SK-N-SH (cell line): ENCODE data around the gene SCOC.

Experiments used
- EP300 ChIP-seq, 2 experiments: IDR thresholded peaks; 2 replicates each; pipeline versions ENCODE4 v1.4.0 to v1.6.1; 2012; ENCODE audit warnings: borderline replicate concordance in 1 of 2, low read depth in 1 of 2, low read length in 1 of 2
- MXI1 ChIP-seq: IDR thresholded peaks from 2 replicates; pipeline ENCODE4 v1.6.1; 2012; ENCODE audit warnings: mild to moderate bottlenecking, low read depth, low read length, improper control_type of control experiment
- NRF1 ChIP-seq: IDR thresholded peaks from 2 replicates; pipeline ENCODE4 v1.6.1; 2012; ENCODE audit warnings: low read depth, mild to moderate bottlenecking, low read length
- RCOR1 ChIP-seq: fragments of 150-350 bp; IDR thresholded peaks from 2 replicates; pipeline ENCODE4 v1.6.1; 2017; ENCODE audit warnings: antibody characterized with exemption, low read length
- TAF1 ChIP-seq: IDR thresholded peaks from 2 replicates; pipeline ENCODE4 v1.6.1; 2012; ENCODE audit warnings: low read depth, mild to moderate bottlenecking, low read length, moderate library complexity, borderline replicate concordance
- TF ChIP-seq, protein P1 (sequence below): fragments of 200-600 bp; sonication (generic); IDR thresholded peaks from 2 replicates; pipeline ENCODE4 v1.6.1; 2017; ENCODE audit warnings: antibody characterized with exemption, mild to moderate bottlenecking, moderate library complexity
- TF ChIP-seq, protein P2 (sequence below): IDR thresholded peaks from 2 replicates; pipeline ENCODE4 v1.6.1; 2012; ENCODE audit warnings: mild to moderate bottlenecking, low read depth, low read length, moderate library complexity

DNA sequence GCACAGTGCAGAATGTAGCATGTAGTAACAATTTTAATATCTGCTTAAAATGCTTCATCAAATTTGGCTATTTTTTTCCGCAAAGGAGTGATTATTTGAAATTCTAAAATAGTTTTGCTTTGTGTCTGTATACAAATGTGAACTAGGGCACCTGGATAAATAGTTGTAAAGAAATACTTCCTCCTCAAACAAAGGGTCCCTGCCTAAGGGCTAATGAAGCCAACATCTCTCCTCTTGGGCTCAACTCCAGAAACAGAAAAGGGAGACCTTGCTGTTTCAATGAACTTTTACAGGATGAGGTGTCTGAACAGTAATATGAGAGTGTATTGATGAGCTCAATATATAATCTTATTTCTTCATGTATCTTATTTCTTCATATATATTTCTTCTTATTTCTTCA is 30.8 kb upstream of the SCOC start:
- TF ChIP-seq, protein P1, sequence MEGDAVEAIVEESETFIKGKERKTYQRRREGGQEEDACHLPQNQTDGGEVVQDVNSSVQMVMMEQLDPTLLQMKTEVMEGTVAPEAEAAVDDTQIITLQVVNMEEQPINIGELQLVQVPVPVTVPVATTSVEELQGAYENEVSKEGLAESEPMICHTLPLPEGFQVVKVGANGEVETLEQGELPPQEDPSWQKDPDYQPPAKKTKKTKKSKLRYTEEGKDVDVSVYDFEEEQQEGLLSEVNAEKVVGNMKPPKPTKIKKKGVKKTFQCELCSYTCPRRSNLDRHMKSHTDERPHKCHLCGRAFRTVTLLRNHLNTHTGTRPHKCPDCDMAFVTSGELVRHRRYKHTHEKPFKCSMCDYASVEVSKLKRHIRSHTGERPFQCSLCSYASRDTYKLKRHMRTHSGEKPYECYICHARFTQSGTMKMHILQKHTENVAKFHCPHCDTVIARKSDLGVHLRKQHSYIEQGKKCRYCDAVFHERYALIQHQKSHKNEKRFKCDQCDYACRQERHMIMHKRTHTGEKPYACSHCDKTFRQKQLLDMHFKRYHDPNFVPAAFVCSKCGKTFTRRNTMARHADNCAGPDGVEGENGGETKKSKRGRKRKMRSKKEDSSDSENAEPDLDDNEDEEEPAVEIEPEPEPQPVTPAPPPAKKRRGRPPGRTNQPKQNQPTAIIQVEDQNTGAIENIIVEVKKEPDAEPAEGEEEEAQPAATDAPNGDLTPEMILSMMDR = no peak
- TF ChIP-seq MXI1 (no peak), RCOR1 (no peak), NRF1 (no peak), EP300 (IDR thresholded peaks at IDR 0.05; ENCODE audit: borderline replicate concordance in 1 of 2, low read depth in 1 of 2, low read length in 1 of 2) (no peak), TAF1 (no peak)
- TF ChIP-seq, protein P2, sequence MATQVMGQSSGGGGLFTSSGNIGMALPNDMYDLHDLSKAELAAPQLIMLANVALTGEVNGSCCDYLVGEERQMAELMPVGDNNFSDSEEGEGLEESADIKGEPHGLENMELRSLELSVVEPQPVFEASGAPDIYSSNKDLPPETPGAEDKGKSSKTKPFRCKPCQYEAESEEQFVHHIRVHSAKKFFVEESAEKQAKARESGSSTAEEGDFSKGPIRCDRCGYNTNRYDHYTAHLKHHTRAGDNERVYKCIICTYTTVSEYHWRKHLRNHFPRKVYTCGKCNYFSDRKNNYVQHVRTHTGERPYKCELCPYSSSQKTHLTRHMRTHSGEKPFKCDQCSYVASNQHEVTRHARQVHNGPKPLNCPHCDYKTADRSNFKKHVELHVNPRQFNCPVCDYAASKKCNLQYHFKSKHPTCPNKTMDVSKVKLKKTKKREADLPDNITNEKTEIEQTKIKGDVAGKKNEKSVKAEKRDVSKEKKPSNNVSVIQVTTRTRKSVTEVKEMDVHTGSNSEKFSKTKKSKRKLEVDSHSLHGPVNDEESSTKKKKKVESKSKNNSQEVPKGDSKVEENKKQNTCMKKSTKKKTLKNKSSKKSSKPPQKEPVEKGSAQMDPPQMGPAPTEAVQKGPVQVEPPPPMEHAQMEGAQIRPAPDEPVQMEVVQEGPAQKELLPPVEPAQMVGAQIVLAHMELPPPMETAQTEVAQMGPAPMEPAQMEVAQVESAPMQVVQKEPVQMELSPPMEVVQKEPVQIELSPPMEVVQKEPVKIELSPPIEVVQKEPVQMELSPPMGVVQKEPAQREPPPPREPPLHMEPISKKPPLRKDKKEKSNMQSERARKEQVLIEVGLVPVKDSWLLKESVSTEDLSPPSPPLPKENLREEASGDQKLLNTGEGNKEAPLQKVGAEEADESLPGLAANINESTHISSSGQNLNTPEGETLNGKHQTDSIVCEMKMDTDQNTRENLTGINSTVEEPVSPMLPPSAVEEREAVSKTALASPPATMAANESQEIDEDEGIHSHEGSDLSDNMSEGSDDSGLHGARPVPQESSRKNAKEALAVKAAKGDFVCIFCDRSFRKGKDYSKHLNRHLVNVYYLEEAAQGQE = no peak
